Measurements from ENCODE around the gene CYTH4.

DNA sequence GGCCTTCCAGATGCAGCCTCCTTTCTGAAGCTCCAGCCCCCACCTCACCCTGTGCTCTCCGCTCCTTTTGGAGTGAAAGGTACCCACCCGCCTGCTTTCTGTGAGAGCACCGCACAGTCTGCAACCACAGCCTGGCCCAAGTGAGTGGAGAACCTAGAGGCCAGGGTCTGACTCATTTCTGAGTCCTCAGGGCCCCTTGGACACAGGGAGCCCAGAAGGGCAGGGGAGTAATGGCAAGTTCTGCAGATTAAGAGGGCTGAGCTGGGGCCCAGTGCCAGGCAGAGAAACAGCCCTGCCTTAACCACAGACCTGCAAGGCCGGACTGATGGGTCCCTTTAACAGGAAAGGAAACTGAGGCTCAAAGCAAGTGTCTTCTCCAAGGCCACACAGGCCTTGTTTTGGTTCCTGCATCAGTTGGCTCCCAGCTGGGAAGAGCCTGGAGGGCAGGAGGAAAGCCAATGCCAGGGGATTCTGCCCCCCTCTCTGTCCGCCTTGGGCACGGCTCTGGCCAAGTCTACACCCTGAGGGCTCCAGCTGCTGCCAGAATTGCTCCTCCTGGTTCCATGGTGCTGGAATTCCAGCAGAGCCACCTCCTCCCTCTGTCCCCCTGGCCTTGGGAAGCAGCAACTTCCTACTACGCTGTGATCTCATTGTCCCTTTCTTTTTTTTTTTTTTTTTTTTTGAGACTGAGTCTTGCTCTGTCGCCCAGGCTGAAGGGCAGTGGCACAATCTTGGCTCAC is 55.1 kb downstream of the CYTH4 start:
- TF ChIP-seq, protein P1, sequence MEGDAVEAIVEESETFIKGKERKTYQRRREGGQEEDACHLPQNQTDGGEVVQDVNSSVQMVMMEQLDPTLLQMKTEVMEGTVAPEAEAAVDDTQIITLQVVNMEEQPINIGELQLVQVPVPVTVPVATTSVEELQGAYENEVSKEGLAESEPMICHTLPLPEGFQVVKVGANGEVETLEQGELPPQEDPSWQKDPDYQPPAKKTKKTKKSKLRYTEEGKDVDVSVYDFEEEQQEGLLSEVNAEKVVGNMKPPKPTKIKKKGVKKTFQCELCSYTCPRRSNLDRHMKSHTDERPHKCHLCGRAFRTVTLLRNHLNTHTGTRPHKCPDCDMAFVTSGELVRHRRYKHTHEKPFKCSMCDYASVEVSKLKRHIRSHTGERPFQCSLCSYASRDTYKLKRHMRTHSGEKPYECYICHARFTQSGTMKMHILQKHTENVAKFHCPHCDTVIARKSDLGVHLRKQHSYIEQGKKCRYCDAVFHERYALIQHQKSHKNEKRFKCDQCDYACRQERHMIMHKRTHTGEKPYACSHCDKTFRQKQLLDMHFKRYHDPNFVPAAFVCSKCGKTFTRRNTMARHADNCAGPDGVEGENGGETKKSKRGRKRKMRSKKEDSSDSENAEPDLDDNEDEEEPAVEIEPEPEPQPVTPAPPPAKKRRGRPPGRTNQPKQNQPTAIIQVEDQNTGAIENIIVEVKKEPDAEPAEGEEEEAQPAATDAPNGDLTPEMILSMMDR (IDR thresholded peaks at IDR 0.05) = no peak
- TF ChIP-seq POLR2A (IDR thresholded peaks at IDR 0.05) = no peak

All from lower leg skin (tissue), 3 donors.